ENCODE results near the gene PGF. TPM values are rescaled to one million over a fixed set of nuclear protein-coding genes. Genes with fewer than 3 reads are reported as not detected.

Gene PGF
- total RNA-seq, 1 donor: 0.86 TPM

- no peak for TF ChIP-seq CTCF (IDR thresholded peaks at IDR 0.05; ENCODE audit: insufficient read depth, low read depth, low read length)
Observed at GRCh38 chr14:74908861-74909341, 46.5 kb downstream of the PGF start.

GRCh38 chr14:74907744-74908143 lies 47.7 kb downstream of the PGF start:
- DNase-seq (ENCODE audit: low read depth): no peak
- no peak overlapping the region for H3K4me3 ChIP-seq (ENCODE audit: low read depth, low read length)
- TF ChIP-seq CTCF (IDR thresholded peaks at IDR 0.05; ENCODE audit: insufficient read depth, low read depth, low read length): no peak

More at GRCh38 chr14:74908861-74909341, 46.5 kb downstream of the PGF start:
- DNase-seq (ENCODE audit: low read depth): no peak
- H3K4me3 ChIP-seq (ENCODE audit: low read depth, low read length): no peak overlapping the region

- no peak for DNase-seq (ENCODE audit: low read depth)
- TF ChIP-seq CTCF (IDR thresholded peaks at IDR 0.05; ENCODE audit: insufficient read depth, low read depth, low read length): peak; percentile 16
Observed at GRCh38 chr14:74906925-74907521, 48.4 kb downstream of the PGF start.

GRCh38 chr14:74905595-74906142 lies 49.7 kb downstream of the PGF start:
- TF ChIP-seq CTCF (IDR thresholded peaks at IDR 0.05; ENCODE audit: insufficient read depth, low read depth, low read length): peak; percentile 95
- peak; percentile 61 for DNase-seq (ENCODE audit: low read depth)
- H3K4me3 ChIP-seq (ENCODE audit: low read depth, low read length): no peak overlapping the region

More at GRCh38 chr14:74906925-74907521, 48.4 kb downstream of the PGF start:
- H3K4me3 ChIP-seq (ENCODE audit: low read depth, low read length): no peak overlapping the region

GRCh38 chr14:74904635-74905503 lies 50.5 kb downstream of the PGF start:
- no peak overlapping the region for H3K4me3 ChIP-seq (ENCODE audit: low read depth, low read length)
- no peak for DNase-seq (ENCODE audit: low read depth)
- TF ChIP-seq CTCF (IDR thresholded peaks at IDR 0.05; ENCODE audit: insufficient read depth, low read depth, low read length): no peak

- TF ChIP-seq CTCF (IDR thresholded peaks at IDR 0.05; ENCODE audit: insufficient read depth, low read depth, low read length): no peak
- H3K4me3 ChIP-seq (ENCODE audit: low read depth, low read length): no peak overlapping the region
- DNase-seq (ENCODE audit: low read depth): no peak
Observed at GRCh38 chr14:74902941-74903705, 52.3 kb downstream of the PGF start.

All from fibroblast of villous mesenchyme (primary cell).